LNCaP clone FGC (cell line): Measurements from ENCODE around the gene CASP9.

Experiments
- DNase-seq: peaks from one replicate; pipeline ENCODE4 v3.0.0-alpha.2; 2011; ENCODE audit warnings: low read depth
- H3K4me3 ChIP-seq: 2 replicates; pipeline ENCODE4 v1.5.1; 2011; ENCODE audit warnings: mild to moderate bottlenecking, low read depth, low read length, control low read depth
- TF ChIP-seq, protein P1 (sequence below): IDR thresholded peaks from 2 replicates; pipeline ENCODE4 v1.5.1; 2012; ENCODE audit warnings: mild to moderate bottlenecking; ENCODE audit not compliant: control insufficient read depth, insufficient read depth; ENCODE audit errors: extremely low read depth

CASP9 gene

DNA sequence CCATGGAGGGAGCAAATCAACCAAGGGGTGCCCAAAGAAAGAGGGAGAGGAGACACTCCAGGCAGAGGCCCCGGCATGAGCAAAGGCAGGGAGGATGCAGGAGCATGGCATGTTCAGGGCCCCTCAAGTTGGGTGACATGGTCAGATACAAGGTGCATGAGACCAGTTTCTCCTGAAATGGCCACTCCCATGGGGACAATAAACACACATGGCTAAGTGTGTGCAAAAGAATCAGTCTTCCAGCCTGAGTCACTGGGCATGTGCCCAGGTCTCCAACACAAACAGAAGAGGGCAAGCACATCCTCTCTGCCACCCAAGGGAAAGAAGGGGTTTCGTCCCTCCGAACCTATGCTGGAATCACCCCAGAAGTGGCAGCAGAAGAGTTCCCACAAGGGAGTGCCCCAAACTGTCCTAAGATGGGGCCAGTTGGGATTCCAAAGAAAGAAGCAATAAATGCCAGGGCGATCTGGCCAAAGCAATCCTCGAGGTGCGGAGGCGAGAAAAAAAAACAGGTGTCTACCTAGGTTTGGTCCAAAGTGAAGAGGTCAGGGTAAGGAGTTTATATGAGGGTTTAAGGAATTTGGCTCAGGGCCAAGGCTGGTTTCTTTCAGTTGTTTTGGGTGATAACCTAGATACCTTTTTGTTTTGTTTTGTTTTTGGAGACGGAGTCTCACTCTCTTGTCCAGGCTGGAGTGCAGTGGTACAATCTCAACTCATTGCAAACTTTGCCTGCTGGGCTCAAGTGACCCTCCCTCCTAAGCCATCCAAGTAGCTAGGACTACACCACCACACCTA lies 13.2 kb downstream of the CASP9 start:
- TF ChIP-seq, protein P1, sequence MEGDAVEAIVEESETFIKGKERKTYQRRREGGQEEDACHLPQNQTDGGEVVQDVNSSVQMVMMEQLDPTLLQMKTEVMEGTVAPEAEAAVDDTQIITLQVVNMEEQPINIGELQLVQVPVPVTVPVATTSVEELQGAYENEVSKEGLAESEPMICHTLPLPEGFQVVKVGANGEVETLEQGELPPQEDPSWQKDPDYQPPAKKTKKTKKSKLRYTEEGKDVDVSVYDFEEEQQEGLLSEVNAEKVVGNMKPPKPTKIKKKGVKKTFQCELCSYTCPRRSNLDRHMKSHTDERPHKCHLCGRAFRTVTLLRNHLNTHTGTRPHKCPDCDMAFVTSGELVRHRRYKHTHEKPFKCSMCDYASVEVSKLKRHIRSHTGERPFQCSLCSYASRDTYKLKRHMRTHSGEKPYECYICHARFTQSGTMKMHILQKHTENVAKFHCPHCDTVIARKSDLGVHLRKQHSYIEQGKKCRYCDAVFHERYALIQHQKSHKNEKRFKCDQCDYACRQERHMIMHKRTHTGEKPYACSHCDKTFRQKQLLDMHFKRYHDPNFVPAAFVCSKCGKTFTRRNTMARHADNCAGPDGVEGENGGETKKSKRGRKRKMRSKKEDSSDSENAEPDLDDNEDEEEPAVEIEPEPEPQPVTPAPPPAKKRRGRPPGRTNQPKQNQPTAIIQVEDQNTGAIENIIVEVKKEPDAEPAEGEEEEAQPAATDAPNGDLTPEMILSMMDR = no peak
- no peak for DNase-seq
- no peak overlapping the region for H3K4me3 ChIP-seq

DNA sequence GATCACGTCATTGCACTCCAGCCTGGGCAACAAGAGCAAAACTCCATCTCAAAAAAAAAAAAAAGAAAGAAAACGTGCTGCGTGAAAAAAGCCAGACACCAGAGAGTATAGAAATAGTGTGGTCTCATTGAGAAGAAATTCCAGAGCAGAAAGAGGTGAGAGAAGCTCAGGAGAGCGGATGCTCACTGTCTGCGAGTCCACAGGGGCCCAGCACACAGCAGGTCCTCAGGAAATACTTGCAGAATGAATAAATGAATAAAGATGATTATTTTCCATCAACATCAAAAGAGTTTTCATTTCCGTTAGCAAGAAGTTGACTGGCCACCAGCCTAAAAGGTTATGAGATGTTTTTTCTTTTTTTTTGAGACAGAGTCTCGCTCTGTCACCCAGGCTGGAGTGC lies 14.4 kb downstream of the CASP9 start:
- no peak overlapping the region for H3K4me3 ChIP-seq
- TF ChIP-seq, protein P1 = no peak
- DNase-seq = no peak

DNA sequence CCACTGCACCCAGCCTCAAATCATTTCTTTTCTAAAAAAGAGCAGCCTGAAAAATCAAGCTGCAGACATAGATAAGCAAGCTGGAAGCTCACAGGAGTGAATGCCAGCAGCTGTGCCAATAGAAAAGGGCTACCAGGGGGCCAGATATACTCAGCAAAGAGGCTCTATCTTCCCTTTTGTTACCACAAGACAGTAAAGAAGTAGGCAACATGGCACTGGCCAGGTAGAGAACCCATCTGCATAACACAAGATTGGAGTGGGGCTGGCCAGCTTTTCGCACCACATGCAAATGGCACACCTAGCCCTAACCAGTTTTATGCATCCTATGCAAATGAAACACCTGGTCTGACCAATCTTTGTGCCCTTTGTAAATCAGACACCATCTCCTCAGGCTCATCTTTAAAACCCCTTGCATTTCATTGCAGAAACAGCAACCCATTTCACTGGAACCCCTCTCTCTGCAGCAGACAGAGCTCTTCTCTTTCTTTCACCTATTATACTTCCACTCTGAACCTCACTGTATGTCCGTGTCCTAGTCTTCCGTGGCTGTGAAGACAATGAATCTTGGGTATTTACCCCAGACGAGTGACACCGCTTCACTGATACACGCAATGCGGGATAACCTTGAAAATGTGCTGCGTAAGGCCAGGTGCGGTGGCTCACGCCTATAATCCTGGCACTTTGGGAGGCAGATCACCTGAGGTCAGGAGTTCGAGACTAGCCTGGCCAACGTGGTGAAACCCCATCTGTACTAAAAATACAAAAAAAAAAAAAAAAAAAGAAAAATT lies 15.1 kb downstream of the CASP9 start:
- TF ChIP-seq, protein P1 = no peak
- H3K4me3 ChIP-seq = no peak overlapping the region
- no peak for DNase-seq

DNA sequence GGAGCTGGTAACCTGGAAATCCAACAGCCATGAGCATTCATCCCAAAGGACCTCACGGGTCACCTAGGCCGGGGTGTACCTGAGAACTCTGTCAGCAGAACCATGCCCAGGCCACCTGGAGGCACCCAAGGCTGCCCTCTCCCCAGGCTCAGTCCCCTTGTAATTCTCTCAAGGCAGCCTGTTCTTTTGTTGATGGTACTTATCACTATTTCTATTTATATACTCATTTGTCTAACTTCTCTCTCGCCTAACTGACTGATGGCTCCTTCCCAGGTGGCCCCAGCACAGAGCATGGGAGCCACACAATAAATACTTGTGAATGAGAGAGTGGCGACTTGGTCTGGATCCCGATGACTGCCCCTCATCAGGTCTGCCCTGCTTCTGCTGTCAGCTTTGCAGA lies 16.7 kb downstream of the CASP9 start:
- TF ChIP-seq, protein P1 = no peak
- H3K4me3 ChIP-seq = no peak overlapping the region
- DNase-seq = no peak

DNA sequence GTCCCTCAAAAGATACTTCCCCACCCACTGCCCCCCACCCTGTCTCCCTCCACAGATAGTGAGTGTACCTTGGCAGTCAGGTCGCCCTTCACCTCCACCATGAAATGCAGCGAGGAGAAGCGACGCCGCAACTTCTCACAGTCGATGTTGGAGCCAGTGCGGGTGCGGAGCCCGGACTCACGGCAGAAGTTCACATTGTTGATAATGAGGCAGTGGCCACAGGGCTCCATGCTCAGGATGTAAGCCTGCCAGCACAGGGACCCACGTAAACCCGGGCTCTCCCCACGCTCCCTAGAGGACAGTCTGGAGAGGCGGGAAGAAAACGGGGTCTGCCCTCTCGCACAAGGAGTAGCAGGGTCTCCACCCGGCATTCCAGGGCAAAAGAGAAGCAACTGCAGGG lies 17.2 kb downstream of the CASP9 start:
- TF ChIP-seq, protein P1 = no peak
- H3K4me3 ChIP-seq = no peak overlapping the region
- no peak for DNase-seq

DNA sequence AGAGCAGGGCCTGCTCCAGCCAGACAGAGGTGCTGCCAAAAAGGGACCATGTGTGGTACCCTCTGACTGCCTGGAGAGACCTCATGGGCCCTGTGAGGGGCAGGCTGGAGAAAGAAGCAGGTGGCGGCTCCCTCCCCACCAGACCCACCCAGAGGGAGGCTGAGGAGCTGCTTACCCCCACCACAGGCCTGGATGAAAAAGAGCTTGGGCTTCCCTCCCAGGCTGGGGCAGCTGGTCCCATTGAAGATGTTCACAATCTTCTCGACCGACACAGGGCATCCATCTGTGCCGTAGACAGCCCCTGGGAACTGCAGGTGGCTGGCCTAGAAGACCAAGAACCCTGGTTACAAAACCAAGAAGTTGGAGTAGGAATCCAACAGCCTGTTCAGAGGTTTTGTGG lies 19.6 kb downstream of the CASP9 start:
- TF ChIP-seq, protein P1 = no peak
- H3K4me3 ChIP-seq = no peak overlapping the region
- no peak for DNase-seq
